ENCODE measurements around the gene TSPAN9. TPM values are rescaled to one million over a fixed set of nuclear protein-coding genes. Genes with fewer than 3 reads are reported as not detected.
A peak's percentile ranks its signal among the peaks of the same experiment; 100 is the strongest.

Gene TSPAN9
- total RNA-seq, 1 experiment from 2014 or later = 35.5 TPM

DNA sequence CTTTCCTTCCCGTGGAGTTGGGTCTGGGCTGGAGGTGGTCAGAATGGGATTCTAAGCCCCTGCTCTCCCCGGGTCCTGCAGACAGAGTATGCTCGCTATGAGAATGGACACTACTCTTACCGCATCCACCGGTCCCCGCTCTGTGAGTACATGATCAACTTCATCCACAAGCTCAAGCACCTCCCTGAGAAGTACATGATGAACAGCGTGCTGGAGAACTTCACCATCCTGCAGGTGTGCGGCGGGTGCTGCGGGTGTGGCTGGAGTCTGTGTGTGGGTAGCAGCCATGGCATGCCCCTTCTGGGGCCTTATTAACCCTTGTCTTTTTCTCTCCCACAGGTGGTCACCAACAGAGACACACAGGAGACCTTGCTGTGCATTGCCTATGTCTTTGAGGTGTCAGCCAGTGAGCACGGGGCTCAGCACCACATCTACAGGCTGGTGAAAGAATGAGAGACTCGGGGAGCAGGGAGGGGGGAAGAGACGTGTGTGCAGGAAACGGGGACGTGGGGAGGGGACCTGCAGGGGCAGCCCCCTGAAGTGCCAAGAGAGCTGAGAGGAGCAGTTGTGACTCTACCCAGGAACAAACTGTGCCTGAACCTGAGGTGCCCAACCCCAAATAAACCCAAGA lies 37.0 kb upstream of the TSPAN9 start:
- TF ChIP-seq CTCF (conservative IDR thresholded peaks at IDR 0.05; ENCODE audit: low read depth, low read length) (no peak), EZH2 (IDR thresholded peaks at IDR 0.05; ENCODE audit: borderline replicate concordance, low read depth, low read length, poor library complexity, severe bottlenecking) (no peak)
- intact Hi-C loops (cut with micrococcal nuclease; ENCODE audit: unreplicated experiment) = loop anchor here (5.0 kb wide), 1 partner anchor 188 kb away; no protein-coding TSS in a partner anchor
- DNase-seq (ENCODE audit: low spot score) = no peak
- ChIA-PET POLR2A (ENCODE audit: low non-redundant PET) (no interaction called here), CTCF (no interaction called here)
- H3K27me3 ChIP-seq (replicated peaks; ENCODE audit: insufficient read depth, low read depth, low read length, poor library complexity) = no peaks in the 10 kb centered on the region
- no peaks in the 10 kb centered on the region for H3K9me3 ChIP-seq (ENCODE audit: low read depth, low read length, poor library complexity, severe bottlenecking)
- peaks cover 14% of the 10 kb centered on the region for H3K36me3 ChIP-seq (ENCODE audit: insufficient read depth, low read length, poor library complexity, severe bottlenecking)
- H3K4me1 ChIP-seq (ENCODE audit: insufficient read depth, low read length, poor library complexity, severe bottlenecking) = no peaks in the 10 kb centered on the region
- no peak overlapping the region for H3K4me3 ChIP-seq (ENCODE audit: low read depth, low read length, poor library complexity, severe bottlenecking)
- TSS peak; percentile 23 for BruUV-seq (replicated peaks)
- H3K27ac ChIP-seq (ENCODE audit: low read depth, low read length, poor library complexity, severe bottlenecking) = no peak overlapping the region

DNA sequence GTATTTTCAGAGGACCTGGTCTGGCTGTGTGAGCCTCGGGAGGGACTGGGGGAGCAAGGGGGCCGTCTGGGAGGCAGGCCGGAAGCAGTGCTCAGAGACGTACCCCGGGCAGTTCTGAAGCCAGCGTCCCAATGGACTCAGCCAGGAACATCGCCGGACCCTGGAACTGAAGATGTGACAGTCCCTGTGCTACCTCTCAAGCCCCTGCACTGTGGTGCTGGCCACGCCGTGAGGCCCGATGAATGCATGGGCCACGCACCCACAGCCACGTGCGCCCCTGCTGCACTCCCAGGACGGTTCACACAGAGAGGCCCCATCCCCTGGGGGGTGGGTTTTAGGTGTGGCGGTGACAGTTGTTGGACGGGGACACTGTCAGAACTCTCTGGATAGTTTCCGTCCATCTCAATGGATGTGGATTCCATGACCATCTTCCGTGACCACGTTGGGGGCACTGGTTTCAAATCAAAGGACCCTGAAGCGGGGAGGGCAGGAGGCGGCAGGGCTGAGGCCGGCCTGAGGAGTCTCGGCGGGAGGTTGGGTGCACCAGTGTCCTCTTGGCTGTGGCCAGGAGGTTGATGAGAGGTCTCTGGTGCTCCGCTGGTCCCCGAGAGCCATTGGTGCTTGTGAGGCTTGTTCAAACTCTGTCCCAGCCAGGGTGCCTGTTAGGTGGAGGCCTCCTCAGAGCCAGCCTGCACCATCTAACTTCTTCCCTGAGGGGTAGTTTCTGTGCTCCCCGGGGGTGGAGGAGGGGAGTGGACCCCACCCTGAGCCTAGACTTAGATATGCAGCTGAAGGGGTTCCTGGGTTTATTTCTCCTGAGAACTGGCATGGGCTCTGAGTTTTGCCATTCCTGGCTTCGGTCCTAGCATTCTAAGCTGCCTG lies 36.3 kb upstream of the TSPAN9 start:
- POLR2A ChIA-PET (ENCODE audit: low non-redundant PET) = interaction anchor here (0.5 kb wide), 1 partner anchor 141 kb away, joined by 4 read pairs; no protein-coding TSS in a partner anchor
- Histone ChIP-seq H3K4me1 (ENCODE audit: insufficient read depth, low read length, poor library complexity, severe bottlenecking) (no peaks in the 10 kb centered on the region), H3K9me3 (ENCODE audit: low read depth, low read length, poor library complexity, severe bottlenecking) (no peaks in the 10 kb centered on the region), H3K4me3 (ENCODE audit: low read depth, low read length, poor library complexity, severe bottlenecking) (no peak overlapping the region), H3K36me3 (ENCODE audit: insufficient read depth, low read length, poor library complexity, severe bottlenecking) (peaks cover 14% of the 10 kb centered on the region), H3K27ac (ENCODE audit: low read depth, low read length, poor library complexity, severe bottlenecking) (no peak overlapping the region), H3K27me3 (replicated peaks; ENCODE audit: insufficient read depth, low read depth, low read length, poor library complexity) (no peaks in the 10 kb centered on the region)
- BruUV-seq (replicated peaks) = no TSS peak
- intact Hi-C loops (cut with micrococcal nuclease; ENCODE audit: unreplicated experiment) = loop anchor here (5.0 kb wide), 1 partner anchor 189 kb away; no protein-coding TSS in a partner anchor
- DNase-seq (ENCODE audit: low spot score) = no peak
- CTCF ChIA-PET = interaction anchor here (0.5 to 1.3 kb wide), 13 partner anchors 46 to 482 kb away, joined by 3 to 12 read pairs (median 4); no protein-coding TSS in a partner anchor
- TF ChIP-seq EZH2 (IDR thresholded peaks at IDR 0.05; ENCODE audit: borderline replicate concordance, low read depth, low read length, poor library complexity, severe bottlenecking) (no peak), CTCF (conservative IDR thresholded peaks at IDR 0.05; ENCODE audit: low read depth, low read length) (no peak)

- Histone ChIP-seq H3K4me1 (ENCODE audit: insufficient read depth, low read length, poor library complexity, severe bottlenecking) (no peaks in the 10 kb centered on the region), H3K36me3 (ENCODE audit: insufficient read depth, low read length, poor library complexity, severe bottlenecking) (peaks cover 14% of the 10 kb centered on the region), H3K4me3 (ENCODE audit: low read depth, low read length, poor library complexity, severe bottlenecking) (no peak overlapping the region), H3K27me3 (replicated peaks; ENCODE audit: insufficient read depth, low read depth, low read length, poor library complexity) (no peaks in the 10 kb centered on the region), H3K27ac (ENCODE audit: low read depth, low read length, poor library complexity, severe bottlenecking) (no peak overlapping the region), H3K9me3 (ENCODE audit: low read depth, low read length, poor library complexity, severe bottlenecking) (no peaks in the 10 kb centered on the region)
- intact Hi-C loops (cut with micrococcal nuclease; ENCODE audit: unreplicated experiment) = loop anchor here (5.0 kb wide), 1 partner anchor 189 kb away; no protein-coding TSS in a partner anchor
- POLR2A ChIA-PET (ENCODE audit: low non-redundant PET) = interaction anchor here (0.5 kb wide), 1 partner anchor 142 kb away, joined by 4 read pairs; no protein-coding TSS in a partner anchor
- DNase-seq (ENCODE audit: low spot score) = peak; percentile 92
- BruUV-seq (replicated peaks) = no TSS peak
- CTCF ChIA-PET = interaction anchor here (0.6 to 1.3 kb wide), 13 partner anchors 8 to 482 kb away, joined by 3 to 12 read pairs (median 4); no protein-coding TSS in a partner anchor
- TF ChIP-seq CTCF (conservative IDR thresholded peaks at IDR 0.05; ENCODE audit: low read depth, low read length) = peak; percentile 73
- no peak for TF ChIP-seq EZH2 (IDR thresholded peaks at IDR 0.05; ENCODE audit: borderline replicate concordance, low read depth, low read length, poor library complexity, severe bottlenecking)
Measured at GRCh38 chr12:3041558-3042164, 35.5 kb upstream of the TSPAN9 start.
